Activated CD8-positive, alpha-beta memory T cell treated with anti-CD3 and anti-CD28 coated beads for 48 hours (primary cell): ENCODE measurements around the gene ENPP6.
"Not testable (repeated sequence)": the region's sequence is repeated elsewhere in the genome, so short reads cannot be mapped to it uniquely, and the experiment has no call there.

Source experiments
- DNase-seq, 3 experiments: peaks; one replicate each; pipeline ENCODE4 v3.0.0-alpha.2; 2020; ENCODE audit warnings: low read depth in 2 of 3, low spot score in 2 of 3

The ENPP6 gene

DNA sequence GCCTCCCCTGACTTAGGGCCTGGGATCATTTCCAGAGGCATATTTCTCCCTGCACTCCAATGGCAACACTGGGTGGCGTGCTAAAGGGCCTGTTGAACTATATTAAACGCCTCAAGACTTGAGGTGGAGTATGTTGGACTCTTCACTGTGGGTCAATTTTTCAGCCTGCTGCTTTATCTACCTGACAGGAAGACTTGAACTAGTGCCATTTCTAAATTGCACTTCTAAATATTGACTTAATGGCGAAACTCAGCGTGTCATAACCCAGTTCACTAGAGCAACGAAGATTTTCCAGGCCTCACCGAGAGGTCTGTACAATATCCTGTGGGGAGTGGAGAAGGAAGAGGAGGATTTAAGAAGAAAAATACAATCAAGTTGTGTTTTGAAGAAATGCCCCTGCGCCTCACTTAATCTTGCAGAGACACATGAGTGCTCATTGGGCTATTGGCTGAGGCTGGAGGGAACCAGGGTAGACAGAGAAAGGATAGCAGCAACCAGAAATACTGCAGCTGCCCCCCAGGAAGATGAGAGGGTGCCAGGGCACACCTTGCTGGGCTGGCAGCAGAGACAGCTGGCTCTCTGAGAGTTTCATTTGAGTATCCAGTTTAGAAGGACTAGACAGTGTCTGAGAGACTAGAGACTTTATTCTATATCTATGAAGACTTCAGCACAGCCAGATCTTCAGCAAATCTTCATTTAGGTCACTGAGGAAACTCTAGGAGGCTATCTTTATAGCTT, 67.4 kb downstream of the ENPP6 start:
- DNase-seq = no peak

GRCh38 chr4:184148738-184149637, 68.7 kb downstream of the ENPP6 start:
- no peak for DNase-seq

GRCh38 chr4:184147858-184148737, 69.6 kb downstream of the ENPP6 start:
- no peak for DNase-seq

- DNase-seq = no peak
Measured at GRCh38 chr4:184146951-184147350, 70.7 kb downstream of the ENPP6 start.

GRCh38 chr4:184145596-184145995, 72.1 kb downstream of the ENPP6 start:
- no peak for DNase-seq

DNA sequence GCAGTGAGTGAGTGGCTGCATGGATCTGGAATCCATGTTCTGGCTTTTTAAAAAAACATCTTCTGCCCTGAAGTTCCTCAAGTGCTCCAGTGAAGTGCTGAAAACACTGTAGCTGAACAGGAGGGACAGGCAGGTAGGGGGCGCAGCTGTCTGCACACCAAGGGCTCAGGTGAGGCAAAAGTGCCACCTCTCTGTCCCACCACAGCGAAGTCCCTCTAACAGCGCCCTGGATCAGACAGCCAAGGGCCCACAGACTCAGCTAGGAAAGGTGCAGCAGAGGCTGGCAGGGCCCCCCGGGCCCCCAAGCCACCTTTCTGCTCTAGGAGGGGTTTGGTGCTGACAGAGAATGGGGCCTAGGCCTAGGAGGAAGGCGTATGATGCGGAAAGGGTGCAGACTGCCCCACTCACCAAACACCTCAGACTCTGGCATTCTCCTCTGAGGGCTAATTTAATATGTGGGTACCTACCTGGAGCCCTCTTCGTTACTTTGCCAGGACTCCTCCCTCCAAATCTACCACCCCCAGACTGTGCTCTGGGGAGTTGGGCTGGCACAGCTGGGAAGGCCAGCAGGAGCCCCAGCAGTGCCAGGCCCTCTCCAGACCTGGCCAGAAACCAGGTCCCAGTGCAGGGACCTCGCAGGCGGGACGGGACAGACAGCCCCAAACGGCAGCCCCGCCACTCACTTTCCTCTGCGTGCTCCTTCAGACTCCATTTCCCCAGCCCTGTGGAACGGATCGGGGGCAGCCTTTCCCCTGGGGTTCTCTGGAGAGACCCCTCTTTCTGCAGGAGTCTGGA, 73.7 kb downstream of the ENPP6 start:
- DNase-seq = no peak

- no peak for DNase-seq
Measured at GRCh38 chr4:184142121-184143000, 75.3 kb downstream of the ENPP6 start.

- DNase-seq = not testable (repeated sequence)
Measured at GRCh38 chr4:184140901-184141300, 76.8 kb downstream of the ENPP6 start.

GRCh38 chr4:184136525-184136924, 81.1 kb downstream of the ENPP6 start:
- no peak for DNase-seq

DNA sequence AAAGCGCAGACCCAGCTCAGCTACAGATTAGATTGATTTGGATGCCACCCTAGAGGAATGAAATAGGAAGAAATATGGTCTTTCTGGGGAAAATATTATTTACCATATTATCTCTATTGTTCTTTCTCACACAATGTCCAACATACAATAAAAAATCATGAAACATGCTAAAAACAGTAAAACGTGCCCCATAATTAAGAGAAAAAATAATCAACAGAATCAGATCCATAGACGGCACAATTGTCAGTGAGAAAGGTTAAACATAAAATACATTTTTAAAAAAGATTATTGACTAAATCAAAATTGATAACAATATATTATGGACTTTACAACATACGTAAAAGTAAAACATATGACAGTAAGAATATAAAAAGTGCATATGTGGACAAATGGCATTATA, 90.9 kb downstream of the ENPP6 start:
- DNase-seq = no peak

DNA sequence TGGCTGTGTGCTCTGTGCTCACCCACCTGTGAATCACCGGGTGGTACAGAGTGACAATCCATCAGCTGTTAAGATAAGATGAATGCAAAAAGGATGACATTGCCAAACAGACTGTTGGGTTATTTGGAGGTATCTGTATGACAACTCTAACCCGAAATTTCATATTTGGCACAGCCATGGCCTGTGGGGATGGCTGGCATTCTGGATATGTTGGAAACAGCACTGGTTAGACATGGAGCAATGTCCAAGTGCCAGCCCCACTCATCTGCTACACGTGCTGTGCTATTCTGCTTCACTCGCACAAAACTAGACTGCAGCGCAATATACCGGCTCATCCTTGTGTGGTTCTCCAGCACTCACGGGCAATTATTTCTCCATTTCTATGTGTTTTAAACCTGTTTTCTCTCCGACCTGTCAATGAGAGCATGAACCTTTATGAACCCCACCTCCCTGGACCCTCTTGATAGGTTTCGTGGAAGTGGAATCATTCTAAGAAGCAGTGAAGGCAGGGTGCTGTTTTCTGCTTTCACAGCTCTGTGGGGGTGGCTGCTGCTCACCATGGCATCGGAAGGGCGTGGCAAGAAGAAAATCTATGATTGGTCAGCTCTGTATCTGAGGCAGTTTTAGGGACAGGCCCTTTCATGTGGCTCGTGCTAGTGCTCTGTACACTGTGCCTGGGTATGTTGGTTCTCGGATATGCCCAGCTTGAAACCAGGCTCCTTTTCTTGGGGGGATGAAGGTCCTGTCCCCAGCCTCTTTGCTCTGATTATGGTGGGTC, 94.9 kb downstream of the ENPP6 start:
- DNase-seq = no peak

GRCh38 chr4:184120549-184121127, 97.0 kb downstream of the ENPP6 start:
- no peak for DNase-seq

- DNase-seq = no peak
Measured at GRCh38 chr4:184117662-184118199, 99.9 kb downstream of the ENPP6 start.

DNA sequence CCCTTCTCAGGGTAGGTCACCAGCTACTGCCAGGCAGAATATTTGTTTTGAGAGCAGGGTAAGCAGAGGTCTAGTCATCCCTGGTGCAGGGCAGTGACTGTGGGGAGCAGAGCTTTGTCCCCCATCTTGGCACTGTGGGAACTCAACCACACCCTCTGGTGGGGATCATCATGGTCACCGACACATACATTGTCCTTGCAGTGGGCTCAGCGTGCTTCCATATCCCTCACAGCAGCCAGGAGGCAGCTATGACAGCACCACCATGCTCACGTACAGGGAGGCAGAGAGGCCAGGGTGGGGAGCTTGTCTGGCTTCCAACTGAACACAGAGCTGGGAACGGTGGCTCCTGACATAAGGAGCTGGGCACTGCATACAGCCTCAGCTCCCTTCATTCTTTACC, 102.3 kb downstream of the ENPP6 start:
- DNase-seq = no peak

DNA sequence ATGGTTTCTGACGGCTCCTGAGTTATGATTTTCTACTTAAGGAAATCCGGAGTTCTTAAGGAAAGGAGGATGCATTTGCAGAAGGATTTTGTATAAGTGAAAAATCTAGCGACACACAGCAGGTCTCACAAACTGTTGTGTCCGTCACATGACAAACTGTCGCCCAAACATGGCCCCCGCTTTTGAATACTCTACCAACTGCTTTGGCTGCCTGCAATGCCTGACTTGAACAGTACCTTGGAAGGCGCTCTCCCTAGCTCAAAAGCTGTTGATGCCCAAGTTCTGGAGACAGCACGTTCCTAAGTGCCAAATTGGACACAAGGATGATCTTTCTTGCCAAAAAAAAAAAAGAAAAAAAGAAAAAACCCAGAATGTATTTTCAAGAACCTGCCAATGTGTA, 103.2 kb downstream of the ENPP6 start:
- DNase-seq = no peak

- no peak for DNase-seq
Measured at GRCh38 chr4:184112006-184112550, 105.6 kb downstream of the ENPP6 start.

DNA sequence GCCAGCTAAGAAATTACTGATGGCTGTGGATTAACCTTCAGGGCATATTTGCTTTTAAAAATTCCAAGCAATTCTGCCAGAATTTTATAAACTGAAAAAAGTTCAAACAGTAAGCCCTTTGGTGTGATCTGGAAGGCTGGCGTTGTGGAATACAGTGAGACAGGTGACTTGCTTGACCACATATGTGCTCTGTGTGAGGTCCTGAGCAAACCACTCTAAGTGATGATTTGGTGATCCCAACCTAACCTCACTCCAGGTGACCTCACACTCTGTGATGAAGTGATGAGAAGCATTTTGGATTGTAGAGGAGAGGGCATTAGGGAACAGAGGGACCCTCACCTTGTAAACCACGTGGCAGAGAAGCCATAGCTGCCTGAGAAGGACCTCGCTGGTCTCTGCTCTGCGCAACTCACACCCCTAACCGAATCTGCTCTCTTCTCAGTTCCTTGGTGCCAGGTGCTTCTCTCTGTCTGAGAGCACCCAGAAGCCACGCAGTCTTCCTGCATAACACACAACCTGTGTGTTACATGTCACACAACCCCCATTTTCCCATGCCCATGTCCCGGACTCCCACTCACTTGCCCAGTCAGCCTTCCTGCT, 106.3 kb downstream of the ENPP6 start:
- DNase-seq = no peak
